NOMO-1 treated with DMSO at 0.1 percent for 48 hours (cell line): ENCODE measurements around the gene NFKB2.
A peak's percentile ranks its signal among the peaks of the same experiment; 100 is the strongest.

Experiments
- DNase-seq: peaks from one replicate; lab custom pipeline; 2025; ENCODE audit not compliant: unreplicated experiment; lab: John Stamatoyannopoulos, UW

NFKB2 gene

DNA sequence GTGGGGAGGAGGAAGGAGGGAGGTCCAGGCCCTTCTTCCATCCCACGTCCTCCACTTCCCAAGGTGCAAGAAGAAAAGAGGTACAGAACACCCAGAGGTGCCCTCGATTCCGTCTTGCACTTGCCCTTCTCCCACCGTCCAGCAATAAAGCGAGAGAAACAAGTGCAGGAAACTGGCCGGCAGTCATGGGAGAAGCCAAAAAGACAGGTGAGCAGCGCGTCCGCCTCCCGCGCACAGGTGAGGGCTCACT is 54.5 kb downstream of the NFKB2 start:
- no peak for DNase-seq

DNA sequence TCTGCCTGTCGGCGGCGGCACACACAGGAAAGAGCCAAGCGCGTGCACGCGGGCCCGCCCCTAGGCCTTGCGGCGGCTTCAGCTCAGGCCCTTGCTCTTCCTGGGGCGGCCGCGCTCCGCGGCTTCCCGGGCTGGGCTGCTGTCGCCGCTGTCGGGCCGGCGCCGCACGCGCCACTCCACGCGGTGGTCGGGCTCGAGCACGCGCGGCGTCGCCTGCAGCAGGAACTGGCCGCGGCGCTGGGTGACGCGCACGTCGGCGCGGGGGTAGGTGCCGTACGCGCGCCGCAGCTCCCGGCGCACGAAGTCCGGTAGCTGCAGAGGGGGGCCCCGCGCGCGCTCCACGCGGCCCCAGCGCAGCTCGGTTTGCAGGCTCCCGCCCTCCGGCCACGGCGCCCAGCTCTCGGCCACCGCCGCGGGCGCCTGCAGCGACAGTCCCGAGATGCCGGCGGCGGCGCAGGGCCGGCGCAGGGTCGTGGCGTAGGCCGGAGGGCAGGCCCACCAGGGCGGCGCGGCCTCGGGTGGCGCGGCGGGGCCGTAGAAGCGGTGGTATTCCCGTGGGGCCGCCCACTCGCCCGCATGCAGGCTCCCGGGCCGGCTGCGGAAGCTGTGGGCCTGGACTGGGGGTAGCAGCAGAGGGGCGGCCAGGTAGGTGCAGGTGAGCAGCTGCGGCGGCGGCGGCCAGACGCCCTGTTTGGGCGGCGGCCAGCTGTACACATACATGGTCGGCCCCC is 55.0 kb downstream of the NFKB2 start:
- DNase-seq, result peak; percentile 83

DNA sequence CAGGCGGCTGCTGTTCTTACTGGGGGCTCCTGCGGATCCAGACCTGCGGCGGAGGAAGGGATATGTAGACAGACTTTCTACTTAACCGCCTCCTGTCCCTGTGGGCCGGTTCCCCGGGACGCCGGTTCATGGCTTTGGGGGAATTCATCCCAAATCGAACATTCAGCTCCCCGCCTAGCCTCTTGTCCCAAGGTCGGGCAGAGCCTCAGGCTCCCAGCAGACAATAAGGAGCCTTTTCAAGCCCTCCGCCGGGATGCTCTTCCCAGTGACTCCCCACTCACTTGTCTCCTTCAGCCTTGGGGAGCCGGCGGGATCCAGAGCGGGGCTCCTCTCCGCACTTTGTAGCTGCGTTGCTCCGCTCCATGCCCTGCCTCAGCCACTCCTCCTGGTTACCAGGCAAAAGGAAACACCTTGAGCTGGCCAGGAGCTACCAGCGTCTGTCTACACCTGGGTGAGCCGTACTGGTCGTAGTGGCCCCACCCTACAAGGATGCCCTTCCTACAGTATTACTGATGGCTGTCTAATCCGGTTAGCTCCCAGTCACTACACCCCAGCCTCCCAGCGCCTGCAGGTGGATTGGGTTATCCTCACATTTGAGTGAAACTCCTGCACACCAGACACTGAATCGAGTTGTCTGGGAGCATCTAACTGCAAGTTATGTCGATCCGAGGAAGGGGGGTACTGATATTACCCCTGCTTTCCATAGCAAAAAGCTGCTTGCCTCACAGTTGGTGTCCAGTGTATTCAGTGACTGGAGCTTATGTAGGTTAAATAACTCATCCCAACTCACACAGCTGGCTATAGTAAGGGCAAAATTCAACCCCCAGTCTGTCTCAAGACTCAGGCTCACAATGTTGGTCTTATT is 55.8 kb downstream of the NFKB2 start, which contains the start of gene C10orf95:
Gene C10orf95, minus strand, starts transcription at position 439 of the 865 bp plus-strand sequence. CDS start 450 bp downstream, outside the sequence.
- no peak for DNase-seq
